ENCODE measurements around the gene TAPBP.
"Not testable (repeated sequence)": the region's sequence is repeated elsewhere in the genome, so short reads cannot be mapped to it uniquely, and the experiment has no call there.

The TAPBP gene

GRCh38 chr6:33275795-33276580 lies 37.9 kb downstream of the TAPBP start:
- DNase-seq: not testable (repeated sequence)

- no peak for DNase-seq
Measured at GRCh38 chr6:33273924-33274902, 39.7 kb downstream of the TAPBP start.

- no peak for DNase-seq
Measured at GRCh38 chr6:33273129-33273923, 40.6 kb downstream of the TAPBP start.

- no peak for DNase-seq
Measured at GRCh38 chr6:33272275-33273128, 41.4 kb downstream of the TAPBP start.

GRCh38 chr6:33271468-33272274 lies 42.2 kb downstream of the TAPBP start, which contains the start of the genes RPS18 and VPS52:
Gene RPS18, plus strand, starts transcription at chr6:33272075. Its CDS starts 45 bp downstream, at chr6:33272120.
Gene VPS52, minus strand, starts transcription at chr6:33271876. Its CDS starts 201 bp downstream, at chr6:33271675.
- DNase-seq: peak; percentile 83 to 98 (median 90)

GRCh38 chr6:33271117-33271467 lies 42.8 kb downstream of the TAPBP start:
- DNase-seq: no peak

GRCh38 chr6:33264015-33264414 lies 49.9 kb downstream of the TAPBP start:
- no peak for DNase-seq

- not testable (repeated sequence) for DNase-seq
Measured at GRCh38 chr6:33262490-33262889, 51.4 kb downstream of the TAPBP start.

GRCh38 chr6:33259032-33259431 lies 54.8 kb downstream of the TAPBP start:
- no peak for DNase-seq

GRCh38 chr6:33254591-33254990 lies 59.3 kb downstream of the TAPBP start:
- DNase-seq: no peak

- no peak for DNase-seq
Measured at GRCh38 chr6:33252759-33253158, 61.1 kb downstream of the TAPBP start.

GRCh38 chr6:33251395-33252012 lies 62.4 kb downstream of the TAPBP start:
- DNase-seq: no peak

- no peak for DNase-seq
Measured at GRCh38 chr6:33250731-33251130, 63.1 kb downstream of the TAPBP start.

GRCh38 chr6:33249732-33250630 lies 63.9 kb downstream of the TAPBP start:
- no peak for DNase-seq

Data from T-helper 1 cell (primary cell).